ENCODE data around the gene MAP2K2.
A peak's percentile ranks its signal among the peaks of the same experiment; 100 is the strongest.

The MAP2K2 gene

GRCh38 chr19:4081441-4082129 lies 42.3 kb downstream of the MAP2K2 start:
- no peak for DNase-seq (ENCODE audit: low read depth in 4 of 4, low spot score in 1 of 4)

- DNase-seq (ENCODE audit: low read depth in 4 of 4, low spot score in 1 of 4): no peak
Observed at GRCh38 chr19:4080473-4080872, 43.4 kb downstream of the MAP2K2 start.

- DNase-seq (ENCODE audit: low read depth in 4 of 4, low spot score in 1 of 4): no peak
Observed at GRCh38 chr19:4077800-4078684, 45.9 kb downstream of the MAP2K2 start.

GRCh38 chr19:4077007-4077374 lies 46.9 kb downstream of the MAP2K2 start:
- DNase-seq (ENCODE audit: low read depth in 4 of 4, low spot score in 1 of 4): no peak

- no peak for DNase-seq (ENCODE audit: low read depth in 4 of 4, low spot score in 1 of 4)
Observed at GRCh38 chr19:4075373-4075772, 48.5 kb downstream of the MAP2K2 start.

DNA sequence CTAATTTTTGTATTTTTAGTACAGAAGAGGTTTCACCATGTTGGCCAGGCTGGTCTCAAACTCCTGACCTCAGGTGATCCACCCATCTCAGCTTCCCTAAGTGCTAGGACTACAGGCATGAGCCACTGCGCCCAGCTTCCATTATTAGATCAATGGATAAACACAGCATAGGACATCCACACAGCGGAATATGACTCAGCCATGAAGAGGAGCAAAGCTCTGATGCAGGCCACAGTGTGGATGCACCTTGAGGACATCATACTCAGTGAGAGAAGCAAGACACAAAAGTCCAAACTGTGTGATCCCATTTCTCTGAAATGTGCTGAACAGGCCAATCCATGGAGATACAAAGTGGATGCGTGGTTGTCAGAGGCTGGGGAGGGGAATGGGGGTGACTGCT lies 52.3 kb downstream of the MAP2K2 start:
- no peak for DNase-seq (ENCODE audit: low read depth in 4 of 4, low spot score in 1 of 4)

- no peak for DNase-seq (ENCODE audit: low read depth in 4 of 4, low spot score in 1 of 4)
Observed at GRCh38 chr19:4069331-4069959, 54.5 kb downstream of the MAP2K2 start.

DNA sequence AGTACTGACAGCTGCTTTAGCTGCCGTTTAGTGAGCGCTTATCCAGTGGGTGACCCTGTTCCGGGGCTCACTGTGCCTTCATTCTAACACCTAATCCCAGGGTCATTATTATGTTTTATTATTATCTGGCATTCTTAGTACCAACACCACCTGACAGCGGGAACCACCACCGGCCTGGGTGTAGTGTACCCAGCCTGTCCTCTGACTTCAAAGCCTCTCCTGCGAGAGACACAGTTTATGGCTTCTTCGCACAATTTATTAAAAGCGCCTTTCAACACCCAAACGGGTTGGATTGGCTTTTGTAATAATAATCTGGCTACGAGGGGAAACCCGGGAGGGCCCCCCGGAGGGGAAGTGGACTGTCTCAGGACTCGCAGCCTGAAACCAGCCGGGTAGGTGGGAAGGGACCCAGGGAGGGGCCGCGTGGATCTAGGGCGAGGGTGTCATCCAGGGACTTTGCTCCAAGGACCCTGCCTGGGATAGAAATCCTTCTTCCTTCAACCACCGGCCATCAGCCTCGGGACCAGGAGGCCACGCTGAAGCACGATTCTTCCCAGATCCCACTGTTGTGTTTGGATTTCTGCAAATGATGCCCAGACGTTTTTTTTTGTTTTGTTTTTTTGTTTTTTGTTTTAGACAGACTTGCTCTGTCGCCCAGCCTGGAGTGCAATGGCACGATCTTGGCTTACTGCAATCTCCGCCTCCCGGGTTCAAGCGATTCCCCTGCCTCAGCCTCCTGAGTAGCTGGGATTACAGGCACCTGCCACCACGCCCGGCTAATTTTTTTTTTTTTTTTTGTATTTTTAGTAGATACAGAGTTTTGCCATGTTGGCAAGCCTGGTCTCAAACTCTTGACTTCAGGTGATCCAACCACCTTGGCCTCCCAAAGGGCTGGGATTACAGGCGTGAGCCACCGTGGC lies 55.6 kb downstream of the MAP2K2 start:
- no peak for DNase-seq (ENCODE audit: low read depth in 4 of 4, low spot score in 1 of 4)

DNA sequence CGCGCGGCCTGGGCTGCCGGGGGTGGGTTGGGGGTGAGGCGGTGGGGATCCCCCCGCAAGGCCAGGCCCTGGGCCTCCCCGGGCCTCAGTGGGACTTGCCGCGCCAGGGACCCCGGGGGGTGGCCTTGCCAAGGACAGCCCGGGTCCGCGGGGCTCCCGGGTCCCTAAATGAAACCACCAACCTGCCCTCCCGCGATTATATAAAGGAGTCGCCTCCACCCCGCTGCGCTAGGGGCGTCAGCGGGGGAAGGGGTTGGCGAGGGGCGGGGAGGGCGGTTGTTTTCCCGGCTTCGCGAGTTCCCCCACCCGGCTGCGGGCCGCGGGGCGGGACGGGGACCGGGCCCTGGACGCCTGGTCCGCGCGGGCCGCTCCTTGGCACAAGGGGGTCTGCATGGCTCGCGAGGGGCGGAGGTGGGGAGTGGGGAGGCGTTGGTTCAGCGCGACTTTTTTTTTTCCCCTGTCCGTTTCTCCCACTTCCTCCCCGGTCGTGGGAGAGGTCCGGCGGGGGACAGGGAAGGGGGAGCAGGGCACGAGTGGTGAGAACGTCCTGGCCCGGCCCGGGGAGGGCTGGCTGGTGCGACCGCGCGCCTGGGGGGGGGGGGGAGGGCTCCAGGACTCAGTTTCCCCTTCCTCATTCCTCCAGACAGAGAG lies 56.4 kb downstream of the MAP2K2 start:
- no peak for DNase-seq (ENCODE audit: low read depth in 4 of 4, low spot score in 1 of 4)

DNA sequence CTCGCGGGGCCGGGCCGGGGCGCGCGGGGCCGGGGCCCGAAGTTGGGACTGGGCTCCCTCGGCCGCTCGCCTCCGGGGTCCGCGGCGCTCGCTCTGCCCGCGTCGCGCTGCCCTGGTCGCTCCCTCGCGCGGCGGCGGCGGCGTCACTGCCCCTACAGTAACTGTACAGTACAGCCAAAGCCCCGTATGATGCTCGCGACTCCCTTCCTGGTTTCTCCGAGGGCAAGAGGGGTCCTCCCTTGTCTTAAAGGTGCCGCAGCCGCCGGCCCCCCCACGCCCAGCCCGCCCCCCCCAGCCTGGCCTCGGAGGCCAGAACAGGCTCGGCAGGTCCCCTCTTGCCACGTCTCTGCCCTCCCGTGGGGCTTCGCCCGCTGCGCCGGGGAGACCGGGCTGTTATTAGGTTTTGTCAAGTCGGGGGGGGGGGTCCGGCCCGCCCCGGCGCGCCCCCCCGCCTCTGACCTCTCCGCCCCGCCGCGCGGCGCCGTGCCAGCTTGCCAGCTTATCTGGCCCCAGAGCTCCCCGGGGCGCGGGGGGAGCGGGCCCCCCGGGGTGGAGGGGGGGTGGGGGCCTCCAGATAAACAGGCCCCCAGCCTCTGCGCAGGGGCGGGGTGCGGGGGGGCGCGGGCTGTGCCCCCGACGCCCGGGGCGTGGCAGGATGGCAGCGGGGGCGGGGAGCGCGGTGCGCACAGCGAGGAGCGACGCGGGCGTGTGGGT lies 57.1 kb downstream of the MAP2K2 start, which contains the start of gene ZBTB7A:
ZBTB7A (minus strand) TSS at position 218 of the 714 bp plus-strand sequence. CDS start 11,667 bp downstream, outside the sequence.
- DNase-seq (ENCODE audit: low read depth in 4 of 4, low spot score in 1 of 4): peak in 3 of 4 experiments; percentile 47 to 49 (median 48)

- DNase-seq (ENCODE audit: low read depth in 4 of 4, low spot score in 1 of 4): peak in 1 of 4 experiments; percentile 35
Observed at GRCh38 chr19:4066176-4066606, 57.7 kb downstream of the MAP2K2 start.

- DNase-seq (ENCODE audit: low read depth in 4 of 4, low spot score in 1 of 4): peak; percentile 84 to 96 (median 92)
Observed at GRCh38 chr19:4065430-4066175, 58.3 kb downstream of the MAP2K2 start.

DNA sequence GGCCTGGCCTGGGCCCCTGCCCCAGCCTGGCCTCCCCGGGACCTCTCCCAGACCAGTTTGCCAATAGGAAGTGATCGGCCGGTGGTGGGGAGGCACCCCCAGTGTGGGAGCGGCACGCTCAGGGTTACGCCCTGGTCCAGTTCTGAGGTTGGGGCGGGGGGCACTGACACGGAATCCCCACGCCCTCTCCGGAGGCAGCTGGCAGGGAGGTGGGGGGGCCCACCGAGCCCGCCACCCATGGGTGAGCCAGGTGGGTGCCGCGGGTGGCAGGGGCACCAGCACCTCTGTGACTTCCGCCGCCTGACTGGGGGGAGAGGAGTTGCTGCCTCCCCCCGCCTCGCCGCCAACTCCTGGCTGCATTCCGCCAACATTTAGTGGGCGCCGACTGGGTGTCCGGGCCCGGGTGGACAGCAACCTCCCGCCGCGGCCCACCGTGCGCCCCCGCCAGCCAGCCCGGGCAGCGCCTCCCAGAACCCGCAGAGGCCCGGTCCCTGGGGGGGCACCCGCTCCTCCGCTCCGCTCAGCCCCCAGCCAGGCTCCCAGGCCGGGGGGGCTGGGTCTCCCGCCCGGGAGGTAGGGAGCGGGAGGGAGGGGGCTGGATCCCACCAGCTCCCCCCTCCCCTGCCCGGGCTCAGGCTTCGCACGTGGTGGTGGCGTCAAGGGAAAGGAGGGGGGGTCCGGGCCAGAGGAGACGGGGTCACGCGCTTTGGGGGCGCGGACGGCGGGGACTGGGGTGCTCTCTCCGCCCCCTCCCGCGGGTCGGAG lies 59.2 kb downstream of the MAP2K2 start:
- DNase-seq (ENCODE audit: low read depth in 4 of 4, low spot score in 1 of 4): no peak

DNA sequence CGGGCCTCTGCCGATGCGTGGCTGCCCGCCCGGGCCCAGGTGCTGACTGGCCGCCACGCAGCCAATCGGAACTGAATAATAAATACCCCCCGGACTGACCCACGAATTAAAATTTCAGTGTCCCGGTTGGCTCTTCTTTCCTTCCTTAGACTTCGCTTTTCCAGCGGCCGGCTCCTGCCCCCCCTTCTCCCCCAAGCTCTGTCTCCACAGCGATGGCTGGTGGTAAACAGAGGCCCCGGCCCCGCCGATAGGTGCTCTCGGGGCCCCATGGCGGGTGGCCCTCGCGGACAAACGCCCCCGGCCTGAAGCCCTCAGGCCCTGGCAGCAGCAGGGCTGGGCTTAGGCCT lies 59.8 kb downstream of the MAP2K2 start:
- no peak for DNase-seq (ENCODE audit: low read depth in 4 of 4, low spot score in 1 of 4)

DNA sequence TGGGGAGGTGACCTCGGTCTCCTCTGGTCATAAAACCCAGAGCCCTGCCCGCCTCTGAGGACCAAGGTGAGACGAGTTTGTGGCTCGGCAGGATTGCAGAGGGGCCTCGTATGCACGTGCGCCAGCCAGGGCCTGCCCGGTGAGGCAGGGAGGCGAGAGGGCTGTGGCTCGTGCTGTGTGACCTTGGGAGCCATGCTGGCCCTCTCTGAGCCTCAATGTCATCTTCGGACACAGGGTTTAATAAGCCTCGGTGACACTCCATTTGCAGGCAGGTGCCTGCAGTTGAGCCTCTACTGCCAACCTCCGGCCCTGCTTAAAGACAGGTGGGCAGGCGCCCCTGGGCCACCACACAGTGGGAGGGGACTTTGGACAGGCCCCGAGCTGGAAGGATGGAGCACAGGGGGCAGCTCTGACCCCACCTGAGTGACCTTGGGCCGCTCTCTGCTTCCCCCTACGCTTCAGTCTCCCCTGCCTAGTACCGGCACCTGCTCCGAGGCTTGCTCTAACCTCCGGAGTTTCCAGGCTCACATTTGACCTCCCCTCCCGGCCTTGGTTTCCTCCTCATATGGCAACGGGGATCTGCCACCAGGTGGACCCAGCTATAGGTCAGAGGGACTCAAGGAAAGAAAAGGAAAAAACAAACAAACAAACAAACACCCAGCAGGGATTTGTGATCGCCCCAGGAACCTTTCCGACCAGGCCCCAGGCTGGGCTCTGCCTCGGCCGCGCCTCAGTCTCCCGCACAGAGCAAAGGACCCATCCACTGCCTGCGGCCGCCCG lies 60.4 kb downstream of the MAP2K2 start:
- no peak for DNase-seq (ENCODE audit: low read depth in 4 of 4, low spot score in 1 of 4)

DNA sequence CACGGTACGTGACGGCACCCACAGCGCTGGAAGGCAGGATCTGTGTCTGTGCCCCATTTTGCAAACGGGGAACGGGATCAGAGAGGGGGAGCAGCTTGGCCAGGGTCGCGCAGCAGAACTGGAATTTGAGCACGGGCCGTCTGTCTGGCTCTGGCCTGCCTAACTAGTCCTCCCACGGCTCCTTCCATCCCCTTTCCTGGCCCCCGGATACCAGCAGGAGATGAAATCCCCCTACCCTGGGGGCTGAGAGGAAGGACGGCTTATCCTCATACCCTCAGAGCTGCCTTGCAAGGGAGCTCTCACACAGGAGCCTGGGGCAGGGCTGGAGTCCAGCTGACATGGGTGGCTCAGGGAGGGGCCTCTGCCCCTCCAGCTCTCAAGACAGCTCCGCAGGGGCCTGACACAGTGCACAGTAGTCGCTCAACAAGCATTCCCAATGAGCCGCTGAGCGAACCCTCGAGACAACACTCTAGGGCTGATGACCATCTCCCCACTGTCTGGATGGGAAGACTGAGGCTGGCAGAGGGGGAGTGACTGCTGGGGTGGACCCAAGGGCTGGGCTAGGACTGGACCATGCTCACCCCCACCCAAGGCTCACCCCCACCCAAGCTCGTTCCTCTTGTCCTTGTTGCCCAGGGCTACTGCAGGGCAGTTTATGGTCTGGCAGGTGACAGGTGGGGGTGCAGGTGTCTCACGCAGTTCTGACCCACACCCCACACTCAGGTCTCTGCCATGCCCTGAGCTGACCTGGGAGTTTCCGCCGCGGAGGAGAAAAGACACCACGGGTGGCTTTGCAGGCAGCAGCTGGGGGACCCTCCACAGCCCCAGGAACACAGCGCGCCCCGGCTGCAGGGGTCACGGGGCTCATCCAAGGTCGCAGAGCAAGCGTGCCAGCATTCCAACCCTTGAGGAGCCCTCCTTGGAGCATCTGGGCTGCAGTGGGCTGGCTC lies 61.2 kb downstream of the MAP2K2 start:
- DNase-seq (ENCODE audit: low read depth in 4 of 4, low spot score in 1 of 4): no peak

Measured in stimulated activated CD4-positive, alpha-beta T cell treated with anti-CD3 and anti-CD28 coated beads, Interleukin-1b, Interleukin-23, amount 100 ng/mL, for 24 hours (primary cell).